Coronary artery (tissue), 2 donors: Measurements from ENCODE around the gene KBTBD3.

Source experiments
- DNase-seq: peaks from one replicate; pipeline ENCODE4 v3.0.0-alpha.2; 2017; ENCODE audit warnings: low spot score
- H3K27ac ChIP-seq, 2 donors: fragments of 200-600 bp; sonication (generic); one replicate each; pipeline ENCODE4 v1.5.1; 2016 to 2019
- H3K4me3 ChIP-seq: fragments of 200-600 bp; sonication (generic); 2 replicates; pipeline ENCODE4 v1.5.1; 2016; ENCODE audit warnings: mild to moderate bottlenecking, moderate library complexity
- CTCF ChIP-seq: fragments of 200-600 bp; sonication (generic); IDR thresholded peaks from one replicate; pipeline ENCODE4 v1.5.1; 2019; ENCODE audit warnings: antibody characterized with exemption

Gene KBTBD3

GRCh38 chr11:106077609-106078455, 685 bp upstream of the KBTBD3 start, which contains the start of gene AASDHPPT:
Gene AASDHPPT, plus strand, starts transcription at chr11:106077662. Its CDS starts 49 bp downstream, at chr11:106077711.
- no peak for DNase-seq
- Histone ChIP-seq H3K4me3 (peak within 1 kb of the TSS; percentile 76), H3K27ac (peak within 1 kb of the TSS; percentile 91 to 97)
- TF ChIP-seq CTCF, result no peak

GRCh38 chr11:106076171-106076918, 802 bp downstream of the KBTBD3 start:
- no peak for TF ChIP-seq CTCF
- Histone ChIP-seq H3K4me3 (peak overlapping the region; percentile 76), H3K27ac (peak overlapping the region; percentile 91 to 97)
- DNase-seq, result no peak

- no peak overlapping the region for H3K4me3 ChIP-seq
- no peak overlapping the region for H3K27ac ChIP-seq
- TF ChIP-seq CTCF, result no peak
- DNase-seq, result no peak
Observed at GRCh38 chr11:106072804-106073203, 4.3 kb downstream of the KBTBD3 start.

GRCh38 chr11:106070606-106071005, 6.5 kb downstream of the KBTBD3 start:
- Histone ChIP-seq H3K4me3 (no peak overlapping the region), H3K27ac (no peak overlapping the region)
- DNase-seq, result no peak
- TF ChIP-seq CTCF, result no peak

GRCh38 chr11:106063009-106063408, 14.1 kb downstream of the KBTBD3 start:
- no peak for DNase-seq
- Histone ChIP-seq H3K27ac (no peak overlapping the region), H3K4me3 (no peak overlapping the region)
- TF ChIP-seq CTCF, result no peak

- Histone ChIP-seq H3K27ac (no peak overlapping the region), H3K4me3 (no peak overlapping the region)
- no peak for TF ChIP-seq CTCF
- no peak for DNase-seq
Observed at GRCh38 chr11:106061954-106062949, 14.9 kb downstream of the KBTBD3 start.
